GM19463 (cell line): ENCODE measurements around the gene ILRUN.
A peak's percentile ranks its signal among the peaks of the same experiment; 100 is the strongest.
"Not testable (repeated sequence)": the region's sequence is repeated elsewhere in the genome, so short reads cannot be mapped to it uniquely, and the experiment has no call there.

Experiments used
- ATAC-seq: cut with Tn5 transposase; IDR thresholded peaks from one replicate; pipeline ENCODE4 v1.9.1; 2021; ENCODE audit warnings: mild to moderate bottlenecking, moderate library complexity; ENCODE audit not compliant: unreplicated experiment

The ILRUN gene

DNA sequence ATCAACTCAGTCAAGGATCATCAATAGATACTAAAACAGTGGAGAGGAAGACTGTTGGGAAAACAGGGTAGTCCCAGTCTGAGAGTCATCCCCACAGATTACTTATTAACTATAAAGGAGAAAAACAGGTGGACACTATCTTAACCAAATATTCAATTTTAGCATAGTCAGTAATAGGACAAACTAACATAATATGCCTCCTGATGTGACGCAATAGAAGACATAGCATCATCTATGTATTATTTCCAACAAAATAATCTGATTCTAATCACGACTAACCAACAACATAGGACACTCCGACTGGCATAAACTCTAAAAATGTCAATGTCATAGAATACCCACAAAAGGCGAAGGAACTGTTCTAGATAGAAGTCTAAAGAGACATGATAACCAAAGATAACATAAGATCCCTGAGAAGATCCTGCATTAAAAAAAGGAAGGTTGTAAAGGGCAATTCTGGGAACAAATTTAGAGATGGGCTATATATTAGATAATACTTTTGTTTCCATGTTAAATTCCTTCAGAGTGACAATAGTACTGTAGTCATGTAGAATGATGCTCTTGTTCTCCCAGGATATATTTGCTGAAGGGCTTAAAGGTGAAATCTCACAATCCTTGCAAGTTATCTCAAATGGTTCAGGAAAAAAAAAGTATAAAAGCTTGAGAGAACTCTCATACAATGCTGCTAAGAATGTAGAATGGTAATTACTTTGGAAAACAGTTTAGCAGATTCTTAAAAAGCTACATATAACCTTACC lies 28.9 kb downstream of the ILRUN start:
- ATAC-seq = no peak

DNA sequence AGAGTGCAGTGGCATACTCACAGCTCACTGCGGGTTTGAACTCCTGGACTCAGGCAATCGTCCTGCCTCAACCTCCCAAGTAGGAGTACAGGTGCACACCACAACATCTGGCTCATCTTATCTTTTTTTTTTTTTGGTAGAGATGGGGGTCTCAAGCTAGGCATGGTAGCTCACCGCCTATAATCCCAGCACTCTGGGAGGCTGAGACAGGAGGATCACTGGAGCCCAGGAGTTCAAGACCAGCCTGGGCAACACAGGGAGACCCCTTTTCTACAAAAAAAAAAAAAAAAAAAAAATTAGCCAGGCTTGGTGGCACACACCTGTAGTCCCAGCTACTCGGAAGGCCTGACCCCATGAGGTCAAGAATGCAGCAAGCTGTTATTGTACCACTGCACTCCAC lies 31.5 kb downstream of the ILRUN start:
- ATAC-seq = no peak

GRCh38 chr6:34664256-34664971 lies 32.2 kb downstream of the ILRUN start:
- no peak for ATAC-seq

GRCh38 chr6:34663831-34664255 lies 32.7 kb downstream of the ILRUN start:
- no peak for ATAC-seq

GRCh38 chr6:34663371-34663770 lies 33.2 kb downstream of the ILRUN start:
- no peak for ATAC-seq

DNA sequence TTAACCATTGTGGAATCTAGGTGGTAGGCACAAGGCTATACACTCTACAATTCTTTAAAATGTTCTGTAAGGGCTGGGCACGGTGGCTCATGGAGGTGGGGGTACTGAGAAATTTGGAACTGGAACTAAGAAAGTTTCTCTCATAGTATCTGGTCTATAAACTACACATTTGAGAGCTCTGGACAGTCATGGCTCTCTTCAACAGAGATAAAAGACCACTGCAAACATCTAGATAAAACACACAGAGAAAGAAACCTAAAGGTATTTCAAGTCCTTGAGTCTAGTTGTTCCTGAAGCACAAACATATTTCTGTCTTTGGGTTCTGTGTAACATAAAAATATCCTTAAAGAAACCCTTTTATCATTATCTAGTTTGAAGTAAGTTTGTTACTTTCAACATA lies 35.2 kb downstream of the ILRUN start:
- no peak for ATAC-seq

GRCh38 chr6:34658605-34659265 lies 37.8 kb downstream of the ILRUN start:
- ATAC-seq = no peak

DNA sequence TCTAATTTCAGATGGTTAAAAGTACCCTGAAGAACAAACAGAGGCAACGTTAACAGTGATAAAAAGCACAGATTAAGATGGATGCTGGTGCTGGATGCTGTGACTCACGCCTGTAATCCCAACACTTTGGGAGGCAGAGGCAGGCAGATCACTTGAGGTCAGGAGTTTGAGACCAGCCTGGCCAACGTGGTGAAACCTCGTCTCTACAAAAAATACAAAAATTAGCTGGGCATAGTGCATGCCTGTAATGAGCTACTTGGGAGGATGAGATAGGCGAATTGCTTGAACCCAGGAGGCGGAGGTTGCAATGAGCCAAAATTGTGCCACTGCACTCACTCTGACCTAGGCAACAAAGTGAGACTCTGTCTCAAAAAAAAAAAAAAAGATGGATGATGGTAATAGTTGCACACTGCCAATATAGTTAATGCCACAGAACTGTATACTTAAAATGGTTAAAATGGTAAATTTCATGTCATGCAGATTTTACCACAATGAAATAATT lies 38.5 kb downstream of the ILRUN start:
- not testable (repeated sequence) for ATAC-seq

- ATAC-seq = no peak
Measured at GRCh38 chr6:34657307-34657978, 39.1 kb downstream of the ILRUN start.

GRCh38 chr6:34657037-34657306 lies 39.6 kb downstream of the ILRUN start:
- no peak for ATAC-seq

GRCh38 chr6:34656378-34657036 lies 40.1 kb downstream of the ILRUN start:
- ATAC-seq = peak; percentile 86

DNA sequence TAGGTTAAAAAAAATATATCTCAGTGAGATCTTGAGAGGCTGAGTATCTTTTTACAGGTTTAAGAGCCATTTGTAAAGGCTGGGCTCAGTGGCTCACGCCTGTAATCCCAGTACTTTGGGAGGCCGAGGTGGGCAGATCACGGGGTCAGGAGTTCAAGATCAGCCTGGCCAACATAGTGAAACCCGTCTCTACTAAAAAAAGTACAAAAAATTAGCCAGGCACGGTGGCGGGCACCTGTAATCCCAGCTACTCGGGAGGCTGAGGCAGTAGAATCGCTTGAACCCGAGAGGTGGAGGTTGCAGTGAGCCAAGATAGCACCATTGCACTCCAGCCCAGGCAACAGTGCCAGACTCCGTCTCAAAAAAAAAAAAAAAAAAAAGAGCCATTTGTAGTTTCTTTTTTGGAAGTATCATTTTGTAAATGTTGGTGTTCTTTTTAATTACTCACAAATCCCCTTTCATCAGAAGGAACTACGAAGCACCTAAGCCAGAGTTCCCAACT lies 40.6 kb downstream of the ILRUN start:
- not testable (repeated sequence) for ATAC-seq

DNA sequence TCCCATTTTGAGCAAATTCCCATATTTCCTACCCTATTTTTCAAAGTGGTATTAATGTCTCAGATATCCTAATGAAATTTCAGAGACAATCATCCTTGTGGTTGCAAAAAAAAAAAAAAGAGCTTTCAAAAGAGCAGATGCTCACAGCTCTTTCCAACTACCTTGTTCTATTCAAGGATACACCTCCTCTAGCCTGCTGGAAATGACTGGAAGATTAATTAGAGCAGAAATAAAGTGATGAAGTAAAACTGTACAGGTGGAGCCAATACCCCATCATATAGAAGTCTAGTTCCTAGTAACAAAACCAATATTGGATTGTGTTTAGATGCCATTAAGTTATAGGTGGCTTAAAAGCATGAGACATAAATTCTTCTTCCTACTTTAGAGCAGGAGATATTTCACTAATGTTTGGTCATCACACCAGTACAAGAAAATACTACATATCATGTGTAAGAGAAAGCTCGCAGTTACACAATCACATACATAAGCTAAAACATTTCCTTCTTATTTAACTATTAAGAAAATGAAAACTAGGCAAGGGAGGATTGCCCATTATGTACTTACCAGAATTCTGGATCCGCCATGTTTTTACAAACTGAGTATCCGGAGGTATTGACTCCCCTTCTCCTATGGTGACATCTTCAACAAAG lies 42.4 kb downstream of the ILRUN start:
- no peak for ATAC-seq

DNA sequence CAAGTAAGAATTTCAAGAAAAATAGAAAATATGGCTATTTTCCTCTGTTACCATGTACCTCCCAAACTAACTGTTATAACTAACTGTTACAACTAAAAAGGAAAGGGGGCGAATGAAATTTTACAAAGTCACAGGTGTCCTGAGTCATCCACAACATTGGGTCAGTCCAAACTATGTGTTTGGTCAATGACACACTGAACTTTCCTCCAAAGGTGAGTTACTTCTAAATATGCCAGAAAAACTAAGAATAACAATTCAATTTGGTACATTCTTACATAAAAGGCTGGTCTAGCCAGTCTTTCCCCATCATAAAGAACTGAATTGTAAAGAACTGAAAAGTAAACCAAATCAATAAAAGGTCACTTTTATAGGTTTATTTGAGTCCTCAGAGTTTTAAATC lies 44.3 kb downstream of the ILRUN start:
- no peak for ATAC-seq

- no peak for ATAC-seq
Measured at GRCh38 chr6:34650823-34651222, 45.7 kb downstream of the ILRUN start.

DNA sequence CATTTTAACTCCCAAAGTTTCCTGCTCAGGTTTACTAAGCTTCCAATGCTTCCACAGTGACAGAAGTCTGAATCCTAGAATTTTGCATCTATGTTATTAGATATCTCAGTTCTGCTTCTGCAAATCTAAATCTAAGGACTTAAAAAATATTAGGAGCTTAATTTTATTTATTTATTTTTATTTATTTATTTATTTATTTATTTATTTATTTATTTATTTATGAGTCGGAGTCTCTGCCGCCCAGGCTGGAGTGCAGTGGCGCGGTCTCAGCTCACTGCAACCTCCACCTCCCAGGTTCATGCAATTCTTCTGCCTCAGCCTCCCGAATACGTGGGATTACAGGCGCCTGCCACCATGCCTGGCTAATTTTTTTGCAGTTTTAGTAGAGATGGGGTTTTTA lies 46.3 kb downstream of the ILRUN start:
- not testable (repeated sequence) for ATAC-seq

- ATAC-seq = no peak
Measured at GRCh38 chr6:34648806-34649205, 47.8 kb downstream of the ILRUN start.
